WERI-Rb-1 (cell line): ENCODE measurements around the gene CCDC82.

Source experiments
- DNase-seq: peaks from one replicate; pipeline ENCODE4 v3.0.0-alpha.2; 2020
- H3K27ac ChIP-seq: fragments of 250-450 bp; sonication (Bioruptor Pico); 2 replicates; pipeline ENCODE4 v1.5.1; 2020; ENCODE audit warnings: mild to moderate bottlenecking, moderate library complexity
- H3K27me3 ChIP-seq: fragments of 250-450 bp; sonication (Bioruptor Pico); 2 replicates; pipeline ENCODE4 v1.5.1; 2021; ENCODE audit warnings: mild to moderate bottlenecking, low read depth, moderate library complexity; ENCODE audit not compliant: insufficient read depth, severe bottlenecking
- H3K36me3 ChIP-seq: fragments of 250-450 bp; sonication (Bioruptor Pico); 2 replicates; pipeline ENCODE4 v1.5.1; 2020; ENCODE audit warnings: mild to moderate bottlenecking, moderate library complexity
- H3K4me3 ChIP-seq: 2 replicates; pipeline ENCODE4 v1.5.1; 2011; ENCODE audit warnings: low read depth, mild to moderate bottlenecking, control low read depth, low read length
- H3K9me3 ChIP-seq: fragments of 250-450 bp; sonication (Bioruptor Pico); 2 replicates; pipeline ENCODE4 v1.5.1; 2021; ENCODE audit warnings: mild to moderate bottlenecking, moderate library complexity; ENCODE audit not compliant: severe bottlenecking
- TF ChIP-seq, protein P1 (sequence below): IDR thresholded peaks from 2 replicates; pipeline ENCODE4 v1.5.1; 2011; ENCODE audit warnings: low read depth, mild to moderate bottlenecking, control low read depth, inconsistent platforms, low read length

The CCDC82 gene

DNA sequence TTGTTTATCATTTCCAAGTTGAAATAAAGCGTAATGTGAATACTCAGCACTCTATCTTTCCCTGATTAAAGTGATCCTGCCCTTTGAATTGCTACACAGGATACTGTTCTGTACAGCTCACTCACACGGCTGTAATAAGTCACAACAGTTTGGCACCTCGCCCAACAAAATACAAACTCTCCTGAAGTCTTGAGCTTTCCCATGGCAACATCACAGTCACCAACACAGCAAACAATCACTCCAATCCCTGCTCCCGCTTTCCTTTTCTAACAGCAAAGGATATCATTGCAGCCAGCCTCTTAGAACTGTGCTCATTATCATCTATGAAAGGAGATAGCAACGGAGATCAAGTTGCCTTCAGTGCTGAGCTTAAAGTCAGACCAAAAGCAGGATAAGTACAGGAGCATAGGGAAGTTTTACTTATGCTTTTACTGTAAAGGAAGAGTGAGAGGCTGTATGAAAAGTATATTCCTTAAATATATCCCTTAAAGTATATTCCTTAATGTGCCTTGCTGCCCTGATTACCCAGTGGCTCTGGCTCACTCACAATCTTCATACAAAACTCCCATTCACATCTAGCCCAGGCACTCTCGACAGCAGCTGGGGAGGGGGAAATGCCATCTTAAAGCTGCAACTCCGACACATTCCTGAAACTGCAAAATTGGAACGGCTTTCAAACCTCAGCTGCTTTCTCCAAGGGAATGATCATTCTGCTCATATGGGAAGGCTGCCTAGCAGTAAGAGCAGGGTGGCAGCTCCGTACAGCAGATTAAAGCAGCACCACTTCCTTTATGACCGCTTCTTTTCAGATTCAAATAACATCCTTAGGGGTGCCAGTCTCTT is 82.6 kb downstream of the CCDC82 start:
- no peak overlapping the region for H3K27ac ChIP-seq
- no peak for DNase-seq
- TF ChIP-seq, protein P1, sequence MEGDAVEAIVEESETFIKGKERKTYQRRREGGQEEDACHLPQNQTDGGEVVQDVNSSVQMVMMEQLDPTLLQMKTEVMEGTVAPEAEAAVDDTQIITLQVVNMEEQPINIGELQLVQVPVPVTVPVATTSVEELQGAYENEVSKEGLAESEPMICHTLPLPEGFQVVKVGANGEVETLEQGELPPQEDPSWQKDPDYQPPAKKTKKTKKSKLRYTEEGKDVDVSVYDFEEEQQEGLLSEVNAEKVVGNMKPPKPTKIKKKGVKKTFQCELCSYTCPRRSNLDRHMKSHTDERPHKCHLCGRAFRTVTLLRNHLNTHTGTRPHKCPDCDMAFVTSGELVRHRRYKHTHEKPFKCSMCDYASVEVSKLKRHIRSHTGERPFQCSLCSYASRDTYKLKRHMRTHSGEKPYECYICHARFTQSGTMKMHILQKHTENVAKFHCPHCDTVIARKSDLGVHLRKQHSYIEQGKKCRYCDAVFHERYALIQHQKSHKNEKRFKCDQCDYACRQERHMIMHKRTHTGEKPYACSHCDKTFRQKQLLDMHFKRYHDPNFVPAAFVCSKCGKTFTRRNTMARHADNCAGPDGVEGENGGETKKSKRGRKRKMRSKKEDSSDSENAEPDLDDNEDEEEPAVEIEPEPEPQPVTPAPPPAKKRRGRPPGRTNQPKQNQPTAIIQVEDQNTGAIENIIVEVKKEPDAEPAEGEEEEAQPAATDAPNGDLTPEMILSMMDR: no peak
- H3K27me3 ChIP-seq: no peaks in the 10 kb centered on the region
- H3K4me3 ChIP-seq: no peak overlapping the region
- no peaks in the 10 kb centered on the region; the same call in 1 of the 2 replicates for H3K36me3 ChIP-seq
- H3K9me3 ChIP-seq: no peaks in the 10 kb centered on the region

DNA sequence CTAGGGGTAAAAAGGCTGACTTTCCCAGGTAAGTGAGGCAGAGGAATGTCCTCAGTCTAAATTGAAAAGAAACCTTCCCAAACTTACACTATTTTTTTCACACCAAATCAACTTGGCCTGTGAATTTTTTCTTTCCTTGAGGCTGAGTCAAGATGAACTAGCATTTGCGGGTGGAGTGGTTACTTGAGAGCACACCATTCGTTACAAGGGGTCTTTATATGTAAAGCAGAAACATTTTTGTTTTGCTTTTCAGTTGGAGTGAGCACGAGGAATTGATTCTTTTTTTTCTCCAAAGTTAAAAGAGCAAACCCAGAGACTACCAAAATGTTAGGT is 83.1 kb downstream of the CCDC82 start:
- no peak for DNase-seq
- TF ChIP-seq, protein P1: no peak
- Histone ChIP-seq H3K4me3 (no peak overlapping the region), H3K27me3 (no peaks in the 10 kb centered on the region), H3K9me3 (no peaks in the 10 kb centered on the region), H3K27ac (no peak overlapping the region), H3K36me3 (no peaks in the 10 kb centered on the region; the same call in 1 of the 2 replicates)

- no peak for DNase-seq
- Histone ChIP-seq H3K4me3 (no peak overlapping the region), H3K27ac (no peak overlapping the region), H3K9me3 (no peaks in the 10 kb centered on the region), H3K36me3 (no peaks in the 10 kb centered on the region; the same call in 1 of the 2 replicates), H3K27me3 (no peaks in the 10 kb centered on the region)
- TF ChIP-seq, protein P1: no peak
Measured at GRCh38 chr11:96306071-96306470, 83.6 kb downstream of the CCDC82 start.

DNA sequence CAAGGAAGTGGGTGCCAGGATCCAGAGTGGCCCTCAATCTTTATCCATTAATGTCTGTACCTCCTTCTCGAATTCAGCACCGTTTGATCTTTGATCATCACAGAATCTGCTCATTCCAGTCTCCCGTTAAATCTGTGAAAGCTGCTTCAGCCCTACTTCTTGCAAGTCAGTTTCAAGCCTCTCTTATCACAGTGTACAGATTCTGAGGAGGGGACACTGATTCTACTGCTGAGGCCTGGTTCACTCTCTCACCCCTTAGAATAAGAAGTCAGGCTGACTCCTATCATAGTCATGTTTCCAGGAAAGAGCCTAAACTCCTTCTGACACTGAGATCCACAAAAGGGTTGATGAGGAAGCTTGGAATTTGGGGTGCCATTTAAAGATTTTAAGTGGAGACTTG is 85.7 kb downstream of the CCDC82 start:
- Histone ChIP-seq H3K36me3 (no peaks in the 10 kb centered on the region), H3K27ac (no peak overlapping the region), H3K27me3 (no peaks in the 10 kb centered on the region), H3K4me3 (no peak overlapping the region), H3K9me3 (no peaks in the 10 kb centered on the region)
- TF ChIP-seq, protein P1: no peak
- DNase-seq: no peak

- no peaks in the 10 kb centered on the region for H3K36me3 ChIP-seq
- H3K9me3 ChIP-seq: no peaks in the 10 kb centered on the region
- H3K27me3 ChIP-seq: no peaks in the 10 kb centered on the region
- H3K27ac ChIP-seq: no peak overlapping the region
- TF ChIP-seq, protein P1: no peak
- H3K4me3 ChIP-seq: no peak overlapping the region
- DNase-seq: no peak
Measured at GRCh38 chr11:96303064-96303463, 86.6 kb downstream of the CCDC82 start.
